ENCODE data around the gene KCTD2. TPM values are rescaled to one million over a fixed set of nuclear protein-coding genes. Genes with fewer than 3 reads are reported as not detected.
A peak's percentile ranks its signal among the peaks of the same experiment; 100 is the strongest.

The KCTD2 gene
- total and polyA plus RNA-seq, 9 of the 15 experiments (the other 6 are each of a cell fraction or from before 2014, with no cell fraction given) = 1.7 to 32.9 (median 15.8) TPM

DNA sequence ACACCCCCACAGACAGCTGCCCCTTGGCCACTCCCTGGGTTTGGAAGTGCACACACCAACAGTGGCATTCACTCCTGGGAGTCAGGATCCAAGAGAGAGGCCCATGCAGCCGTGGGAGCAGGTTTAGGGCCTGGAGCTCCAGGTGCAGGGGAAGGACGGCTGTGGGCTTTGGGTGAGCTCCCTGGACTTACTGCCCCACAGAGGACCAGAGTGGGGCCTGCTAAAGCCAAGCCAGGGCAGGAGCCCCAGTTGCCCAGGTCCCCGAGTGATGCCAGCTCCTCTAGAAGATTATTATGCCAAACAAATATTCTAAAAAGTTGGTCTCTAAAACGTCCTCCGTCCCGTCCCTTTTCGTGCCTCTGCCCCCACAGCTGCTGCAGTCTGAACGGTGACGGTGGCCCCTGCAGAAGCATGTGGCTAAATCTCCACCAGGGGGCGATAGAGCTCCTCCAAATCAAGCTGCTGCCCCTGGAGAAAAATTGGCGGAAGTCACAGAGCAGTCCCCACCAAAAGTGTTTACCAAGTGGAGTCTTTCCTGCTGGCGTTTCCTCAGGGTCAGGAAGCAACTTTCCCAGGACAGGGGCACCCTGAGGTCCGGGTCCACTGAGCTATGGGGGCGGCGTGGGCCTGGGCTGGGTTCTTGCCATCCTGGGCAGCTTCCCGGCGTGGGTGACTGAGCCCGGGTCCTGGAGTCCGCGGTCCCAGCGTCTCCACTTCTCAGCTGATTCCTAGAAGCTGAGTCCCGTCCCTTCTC, 67.0 kb downstream of the KCTD2 start (continued):
- TF ChIP-seq MAFK (IDR thresholded peaks at IDR 0.05; ENCODE audit: low read length) (no peak), JUN (IDR thresholded peaks at IDR 0.05; ENCODE audit: borderline replicate concordance, low read depth, low read length) (no peak), JUN (CRISPR knock-in tag; IDR thresholded peaks at IDR 0.05; ENCODE audit: borderline replicate concordance) (no peak), ZNF707 (CRISPR knock-in tag; conservative IDR thresholded peaks at IDR 0.05) (no peak), YBX1 (IDR thresholded peaks at IDR 0.05) (no peak), NCOA4 (IDR thresholded peaks at IDR 0.05; ENCODE audit: partially characterized antibody) (no peak), MAFG (tag; conservative IDR thresholded peaks at IDR 0.05) (no peak), CCAR2 (IDR thresholded peaks at IDR 0.05; ENCODE audit: low read depth, low read length) (no peak), FOXK1 (CRISPR knock-in tag; IDR thresholded peaks at IDR 0.05; ENCODE audit: borderline replicate concordance) (no peak), ZNF589 (CRISPR knock-in tag; IDR thresholded peaks at IDR 0.05; ENCODE audit: low read depth) (no peak), SLC30A9 (CRISPR knock-in tag; IDR thresholded peaks at IDR 0.05) (no peak), NBN (IDR thresholded peaks at IDR 0.05; ENCODE audit: low read depth) (no peak), CHD4 (IDR thresholded peaks at IDR 0.05; ENCODE audit: insufficient read depth, insufficient replicate concordance, low read depth, low read length, poor library complexity, severe bottlenecking) (no peak), ZFX (CRISPR knock-in tag; IDR thresholded peaks at IDR 0.05) (peak; percentile 4; the same call in 1 of the 2 replicates), FUS (optimal IDR thresholded peaks at IDR 0.05; ENCODE audit: low read depth, low read length) (no peak), HEY1 (CRISPR knock-in tag; IDR thresholded peaks at IDR 0.05; ENCODE audit: borderline replicate concordance) (no peak), ZEB2 (IDR thresholded peaks at IDR 0.05) (no peak)
- TF ChIP-seq, protein P1, sequence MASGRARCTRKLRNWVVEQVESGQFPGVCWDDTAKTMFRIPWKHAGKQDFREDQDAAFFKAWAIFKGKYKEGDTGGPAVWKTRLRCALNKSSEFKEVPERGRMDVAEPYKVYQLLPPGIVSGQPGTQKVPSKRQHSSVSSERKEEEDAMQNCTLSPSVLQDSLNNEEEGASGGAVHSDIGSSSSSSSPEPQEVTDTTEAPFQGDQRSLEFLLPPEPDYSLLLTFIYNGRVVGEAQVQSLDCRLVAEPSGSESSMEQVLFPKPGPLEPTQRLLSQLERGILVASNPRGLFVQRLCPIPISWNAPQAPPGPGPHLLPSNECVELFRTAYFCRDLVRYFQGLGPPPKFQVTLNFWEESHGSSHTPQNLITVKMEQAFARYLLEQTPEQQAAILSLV (tag; IDR thresholded peaks at IDR 0.05) = no peak
- TF ChIP-seq, protein P2, sequence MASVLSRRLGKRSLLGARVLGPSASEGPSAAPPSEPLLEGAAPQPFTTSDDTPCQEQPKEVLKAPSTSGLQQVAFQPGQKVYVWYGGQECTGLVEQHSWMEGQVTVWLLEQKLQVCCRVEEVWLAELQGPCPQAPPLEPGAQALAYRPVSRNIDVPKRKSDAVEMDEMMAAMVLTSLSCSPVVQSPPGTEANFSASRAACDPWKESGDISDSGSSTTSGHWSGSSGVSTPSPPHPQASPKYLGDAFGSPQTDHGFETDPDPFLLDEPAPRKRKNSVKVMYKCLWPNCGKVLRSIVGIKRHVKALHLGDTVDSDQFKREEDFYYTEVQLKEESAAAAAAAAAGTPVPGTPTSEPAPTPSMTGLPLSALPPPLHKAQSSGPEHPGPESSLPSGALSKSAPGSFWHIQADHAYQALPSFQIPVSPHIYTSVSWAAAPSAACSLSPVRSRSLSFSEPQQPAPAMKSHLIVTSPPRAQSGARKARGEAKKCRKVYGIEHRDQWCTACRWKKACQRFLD (CRISPR knock-in tag; IDR thresholded peaks at IDR 0.05) = peak; percentile 35; the same call in 1 of the 2 replicates
- TF ChIP-seq, protein P3, sequence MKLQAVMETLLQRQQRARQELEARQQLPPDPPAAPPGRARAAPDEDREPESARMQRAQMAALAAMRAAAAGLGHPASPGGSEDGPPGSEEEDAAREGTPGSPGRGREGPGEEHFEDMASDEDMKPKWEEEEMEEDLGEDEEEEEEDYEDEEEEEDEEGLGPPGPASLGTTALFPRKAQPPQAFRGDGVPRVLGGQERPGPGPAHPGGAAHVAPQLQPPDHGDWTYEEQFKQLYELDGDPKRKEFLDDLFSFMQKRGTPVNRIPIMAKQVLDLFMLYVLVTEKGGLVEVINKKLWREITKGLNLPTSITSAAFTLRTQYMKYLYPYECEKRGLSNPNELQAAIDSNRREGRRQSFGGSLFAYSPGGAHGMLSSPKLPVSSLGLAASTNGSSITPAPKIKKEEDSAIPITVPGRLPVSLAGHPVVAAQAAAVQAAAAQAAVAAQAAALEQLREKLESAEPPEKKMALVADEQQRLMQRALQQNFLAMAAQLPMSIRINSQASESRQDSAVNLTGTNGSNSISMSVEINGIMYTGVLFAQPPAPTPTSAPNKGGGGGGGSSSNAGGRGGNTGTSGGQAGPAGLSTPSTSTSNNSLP (IDR thresholded peaks at IDR 0.05; ENCODE audit: borderline replicate concordance, low read depth, low read length) = no peak
- TF ChIP-seq, protein P4, sequence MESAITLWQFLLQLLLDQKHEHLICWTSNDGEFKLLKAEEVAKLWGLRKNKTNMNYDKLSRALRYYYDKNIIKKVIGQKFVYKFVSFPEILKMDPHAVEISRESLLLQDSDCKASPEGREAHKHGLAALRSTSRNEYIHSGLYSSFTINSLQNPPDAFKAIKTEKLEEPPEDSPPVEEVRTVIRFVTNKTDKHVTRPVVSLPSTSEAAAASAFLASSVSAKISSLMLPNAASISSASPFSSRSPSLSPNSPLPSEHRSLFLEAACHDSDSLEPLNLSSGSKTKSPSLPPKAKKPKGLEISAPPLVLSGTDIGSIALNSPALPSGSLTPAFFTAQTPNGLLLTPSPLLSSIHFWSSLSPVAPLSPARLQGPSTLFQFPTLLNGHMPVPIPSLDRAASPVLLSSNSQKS (CRISPR knock-in tag; IDR thresholded peaks at IDR 0.05) = no peak
- TF ChIP-seq, protein P5, sequence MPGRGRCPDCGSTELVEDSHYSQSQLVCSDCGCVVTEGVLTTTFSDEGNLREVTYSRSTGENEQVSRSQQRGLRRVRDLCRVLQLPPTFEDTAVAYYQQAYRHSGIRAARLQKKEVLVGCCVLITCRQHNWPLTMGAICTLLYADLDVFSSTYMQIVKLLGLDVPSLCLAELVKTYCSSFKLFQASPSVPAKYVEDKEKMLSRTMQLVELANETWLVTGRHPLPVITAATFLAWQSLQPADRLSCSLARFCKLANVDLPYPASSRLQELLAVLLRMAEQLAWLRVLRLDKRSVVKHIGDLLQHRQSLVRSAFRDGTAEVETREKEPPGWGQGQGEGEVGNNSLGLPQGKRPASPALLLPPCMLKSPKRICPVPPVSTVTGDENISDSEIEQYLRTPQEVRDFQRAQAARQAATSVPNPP (IDR thresholded peaks at IDR 0.05; ENCODE audit: borderline replicate concordance, insufficient read depth, insufficient read length) = no peak
